Activated naive CD4-positive, alpha-beta T cell treated with anti-CD3 and anti-CD28 coated beads for 36 hours (primary cell): Measurements from ENCODE around the gene FADS1. TPM values are rescaled to one million over a fixed set of nuclear protein-coding genes. Genes with fewer than 3 reads are reported as not detected.

Source experiments
- CTCF ChIA-PET: fragments of 350-600 bp; sonication (Branson Sonifier 250); formaldehyde crosslinking; loops from one replicate; lab custom pipeline; 2021; ENCODE audit warnings: antibody characterized with exemption; lab: Charles Lee
- DNase-seq: peaks from one replicate; pipeline ENCODE4 v3.0.0-alpha.2; 2020
- H3K27ac Mint-ChIP-seq: one replicate; pipeline ENCODE4 v1.8.0; 2021; ENCODE audit warnings: mild to moderate bottlenecking, mixed read lengths
- H3K27me3 Mint-ChIP-seq: one replicate; pipeline ENCODE4 v1.8.0; 2021; ENCODE audit warnings: low read depth, mixed read lengths
- H3K36me3 Mint-ChIP-seq: one replicate; pipeline ENCODE4 v1.8.0; 2021; ENCODE audit warnings: low read depth, mixed read lengths
- H3K4me1 Mint-ChIP-seq: one replicate; pipeline ENCODE4 v1.8.0; 2021; ENCODE audit warnings: low read depth, mixed read lengths
- H3K4me3 Mint-ChIP-seq: one replicate; pipeline ENCODE4 v1.8.0; 2021; ENCODE audit warnings: mild to moderate bottlenecking, moderate library complexity, mixed read lengths
- H3K9me3 Mint-ChIP-seq: one replicate; pipeline ENCODE4 v1.8.0; 2021; ENCODE audit warnings: mixed read lengths
- intact Hi-C: fragments of 100-400 bp; cut with micrococcal nuclease; formaldehyde crosslinking; loops from one replicate; pipeline ENCODE4 v1.15.1; 2023
- total RNA-seq, 2 experiments: library from RNA; stranded (reverse); gene quantifications; one replicate each; pipeline ENCODE4 v1.2.3, GENCODE V29; 2021

FADS1 gene
- total RNA-seq, 2 experiments from 2014 or later = 12.1 to 12.8 TPM

DNA sequence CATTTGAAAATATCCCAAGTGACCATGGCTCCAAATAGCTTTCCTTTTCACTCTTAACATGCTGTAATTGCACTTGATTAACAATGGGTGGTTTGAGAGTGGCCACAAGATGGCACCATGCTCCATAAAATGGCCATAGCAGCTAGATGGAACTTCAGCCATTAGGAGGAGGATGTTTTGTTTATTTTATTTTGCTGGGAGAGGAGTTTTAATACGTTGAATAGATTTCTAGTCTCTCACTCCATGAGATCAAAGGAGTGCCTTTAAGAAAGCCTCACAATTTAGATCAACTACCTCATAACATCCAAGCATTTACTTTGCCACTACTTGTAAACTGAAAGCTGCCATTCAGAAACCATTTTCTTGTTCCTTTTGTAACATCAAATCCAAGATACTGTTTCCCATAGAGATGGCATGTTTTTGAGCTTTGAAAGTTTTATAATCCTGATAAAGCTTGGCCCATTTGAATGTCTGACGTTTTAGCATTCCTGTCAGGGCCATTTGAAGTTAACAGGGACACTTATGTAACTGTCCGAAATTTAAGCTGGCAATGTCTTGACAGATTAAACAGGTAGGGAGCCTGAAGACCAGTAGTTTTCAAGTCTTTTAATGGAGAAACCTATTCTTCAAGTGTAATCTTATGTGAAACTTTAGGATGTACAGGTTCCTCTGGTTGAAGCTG lies 19.4 kb downstream of the FADS1 start:
- DNase-seq = peak; percentile 86
- Mint-ChIP-seq H3K9me3 (no peaks in the 10 kb centered on the region), H3K4me3 (no peak overlapping the region), H3K27ac (no peak overlapping the region), H3K27me3 (no peaks in the 10 kb centered on the region), H3K4me1 (peaks cover 32% of the 10 kb centered on the region), H3K36me3 (peaks cover 58% of the 10 kb centered on the region)
- intact Hi-C loops = loop anchor here (1.0 to 5.0 kb wide), 5 partner anchors 19 to 310 kb away; partner anchors contain the start of gene FADS3
- CTCF ChIA-PET = interaction anchor here (0.8 to 4.2 kb wide), 18 partner anchors 9 to 284 kb away, joined by 3 to 38 read pairs (median 4); no protein-coding TSS in a partner anchor

DNA sequence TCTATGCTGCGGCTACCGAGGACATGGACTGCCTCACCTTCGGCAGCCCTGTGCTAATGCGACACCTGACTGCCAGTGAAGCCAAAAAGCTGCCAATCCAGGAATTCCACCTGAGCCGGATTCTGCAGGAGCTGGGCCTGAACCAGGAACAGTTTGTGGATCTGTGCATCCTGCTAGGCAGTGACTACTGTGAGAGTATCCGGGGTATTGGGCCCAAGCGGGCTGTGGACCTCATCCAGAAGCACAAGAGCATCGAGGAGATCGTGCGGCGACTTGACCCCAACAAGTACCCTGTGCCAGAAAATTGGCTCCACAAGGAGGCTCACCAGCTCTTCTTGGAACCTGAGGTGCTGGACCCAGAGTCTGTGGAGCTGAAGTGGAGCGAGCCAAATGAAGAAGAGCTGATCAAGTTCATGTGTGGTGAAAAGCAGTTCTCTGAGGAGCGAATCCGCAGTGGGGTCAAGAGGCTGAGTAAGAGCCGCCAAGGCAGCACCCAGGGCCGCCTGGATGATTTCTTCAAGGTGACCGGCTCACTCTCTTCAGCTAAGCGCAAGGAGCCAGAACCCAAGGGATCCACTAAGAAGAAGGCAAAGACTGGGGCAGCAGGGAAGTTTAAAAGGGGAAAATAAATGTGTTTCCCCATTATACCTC lies 20.8 kb downstream of the FADS1 start:
- Mint-ChIP-seq H3K9me3 (no peaks in the 10 kb centered on the region), H3K4me3 (no peak overlapping the region), H3K27ac (no peak overlapping the region), H3K27me3 (no peaks in the 10 kb centered on the region), H3K4me1 (peaks cover 37% of the 10 kb centered on the region), H3K36me3 (peaks cover 51% of the 10 kb centered on the region)
- DNase-seq = no peak
- intact Hi-C loops = loop anchor here (2.0 to 5.0 kb wide), 2 partner anchors 151 to 311 kb away; no protein-coding TSS in a partner anchor
- CTCF ChIA-PET = interaction anchor here (1.0 to 4.2 kb wide), 8 partner anchors 11 to 286 kb away, joined by 3 to 38 read pairs (median 14); no protein-coding TSS in a partner anchor

DNA sequence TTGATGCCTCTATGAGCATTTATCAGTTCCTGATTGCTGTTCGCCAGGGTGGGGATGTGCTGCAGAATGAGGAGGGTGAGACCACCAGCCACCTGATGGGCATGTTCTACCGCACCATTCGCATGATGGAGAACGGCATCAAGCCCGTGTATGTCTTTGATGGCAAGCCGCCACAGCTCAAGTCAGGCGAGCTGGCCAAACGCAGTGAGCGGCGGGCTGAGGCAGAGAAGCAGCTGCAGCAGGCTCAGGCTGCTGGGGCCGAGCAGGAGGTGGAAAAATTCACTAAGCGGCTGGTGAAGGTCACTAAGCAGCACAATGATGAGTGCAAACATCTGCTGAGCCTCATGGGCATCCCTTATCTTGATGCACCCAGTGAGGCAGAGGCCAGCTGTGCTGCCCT lies 21.3 kb downstream of the FADS1 start:
- Mint-ChIP-seq H3K4me3 (peak overlapping the region; percentile 41), H3K36me3 (peaks cover 51% of the 10 kb centered on the region), H3K4me1 (peaks cover 38% of the 10 kb centered on the region), H3K9me3 (no peaks in the 10 kb centered on the region), H3K27me3 (no peaks in the 10 kb centered on the region), H3K27ac (no peak overlapping the region)
- intact Hi-C loops = loop anchor here (5.0 kb wide), 1 partner anchor 312 kb away; no protein-coding TSS in a partner anchor
- no peak for DNase-seq
- CTCF ChIA-PET = interaction anchor here (0.8 to 4.2 kb wide), 3 partner anchors 11 to 48 kb away, joined by 3 to 38 read pairs (median 21); no protein-coding TSS in a partner anchor

DNA sequence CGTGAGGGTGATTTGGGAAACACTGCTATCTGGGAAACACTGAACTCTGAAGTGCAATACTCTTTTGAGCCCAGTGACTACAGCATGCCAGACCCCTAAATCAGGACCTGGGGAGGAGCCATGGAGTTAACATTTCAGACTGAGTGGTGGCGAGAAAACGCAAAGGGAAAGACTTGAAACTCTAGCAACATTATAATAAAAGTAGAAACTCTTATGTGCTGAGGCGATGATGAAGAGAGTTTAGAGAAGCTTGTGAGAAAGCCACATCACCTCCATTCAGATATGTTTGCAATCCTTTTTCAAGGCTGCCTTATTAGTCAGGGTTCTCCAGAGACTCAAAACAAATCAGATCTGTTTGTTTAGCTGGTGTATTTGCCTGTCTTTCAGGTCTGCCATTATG lies 22.2 kb downstream of the FADS1 start:
- peaks cover 53% of the 10 kb centered on the region for H3K36me3 Mint-ChIP-seq
- intact Hi-C loops = loop anchor here (5.0 kb wide), 3 partner anchors 288 to 367 kb away; partner anchors contain the start of genes CPSF7 and INCENP
- CTCF ChIA-PET = no interaction called here
- no peaks in the 10 kb centered on the region for H3K9me3 Mint-ChIP-seq
- H3K4me1 Mint-ChIP-seq = peaks cover 44% of the 10 kb centered on the region
- no peak overlapping the region for H3K27ac Mint-ChIP-seq
- no peak overlapping the region for H3K4me3 Mint-ChIP-seq
- H3K27me3 Mint-ChIP-seq = no peaks in the 10 kb centered on the region
- DNase-seq = no peak

DNA sequence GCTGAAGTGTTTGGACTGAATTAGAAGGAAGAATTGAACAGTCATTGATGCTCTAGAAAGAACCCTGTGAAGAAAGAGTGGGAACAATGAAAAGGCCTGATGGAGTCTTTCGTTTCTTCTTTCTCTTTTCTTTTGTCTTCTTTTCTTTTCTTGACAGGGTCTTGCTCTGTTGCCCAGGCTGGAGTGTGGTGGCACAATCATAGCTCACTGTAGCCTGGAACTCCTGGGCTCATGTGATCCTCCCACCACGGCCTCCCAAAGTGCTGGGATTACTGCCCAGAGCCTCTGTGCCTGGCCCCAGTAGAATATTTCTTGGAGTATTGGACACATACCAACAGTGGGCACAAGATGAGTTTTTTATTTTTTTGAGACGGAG lies 23.0 kb downstream of the FADS1 start:
- Mint-ChIP-seq H3K27me3 (no peaks in the 10 kb centered on the region), H3K36me3 (peaks cover 53% of the 10 kb centered on the region), H3K4me1 (peaks cover 44% of the 10 kb centered on the region), H3K27ac (peak overlapping the region; percentile 100), H3K4me3 (peak overlapping the region; percentile 97), H3K9me3 (no peaks in the 10 kb centered on the region)
- CTCF ChIA-PET = interaction anchor here (0.9 to 2.5 kb wide), 5 partner anchors 13 to 288 kb away, joined by 3 to 8 read pairs (median 3); no protein-coding TSS in a partner anchor
- intact Hi-C loops = loop anchor here (2.0 to 5.0 kb wide), 6 partner anchors 41 to 367 kb away; partner anchors contain the start of genes CPSF7, FTH1 and INCENP
- no peak for DNase-seq

DNA sequence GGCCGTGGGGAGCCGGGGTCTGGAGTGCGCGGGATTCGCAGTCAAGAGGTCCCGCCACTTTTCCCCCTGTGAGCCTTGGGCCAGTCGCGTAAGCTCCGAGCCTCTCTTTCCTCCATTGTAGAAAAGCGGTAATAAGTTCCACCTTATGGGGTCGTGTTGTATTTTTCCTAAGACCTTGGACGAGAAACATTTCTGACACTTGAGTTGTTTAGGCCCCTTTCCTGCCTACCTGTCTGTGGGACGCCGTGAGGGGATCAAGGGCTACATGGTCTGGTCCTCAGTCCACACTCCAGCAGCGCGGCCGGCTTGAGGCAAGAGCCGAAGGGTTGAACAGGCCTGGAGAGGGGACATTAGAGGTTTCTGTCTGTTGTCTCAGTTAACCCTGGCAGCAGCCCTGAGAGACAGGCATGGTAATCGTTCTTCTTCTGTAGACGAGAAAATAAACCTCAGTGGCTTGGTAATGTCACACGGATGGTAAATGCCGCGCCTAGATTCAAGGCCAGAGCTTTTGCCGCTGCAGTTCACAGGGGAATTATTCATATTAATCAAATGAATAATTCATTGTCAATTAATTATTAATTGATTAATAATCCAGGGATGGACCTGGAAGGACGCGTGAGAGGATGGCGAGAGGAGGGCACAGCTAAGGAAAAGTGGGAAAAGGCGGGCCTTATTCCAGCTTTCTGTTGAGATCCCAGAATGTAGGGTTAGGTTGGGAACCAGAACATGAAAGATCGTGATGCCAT lies 23.5 kb downstream of the FADS1 start:
- H3K27me3 Mint-ChIP-seq = no peaks in the 10 kb centered on the region
- no peak for DNase-seq
- intact Hi-C loops = loop anchor here (2.0 to 5.0 kb wide), 6 partner anchors 42 to 366 kb away; partner anchors contain the start of genes CPSF7, FTH1 and INCENP
- H3K36me3 Mint-ChIP-seq = peaks cover 55% of the 10 kb centered on the region
- peak overlapping the region; percentile 97 for H3K4me3 Mint-ChIP-seq
- H3K4me1 Mint-ChIP-seq = peaks cover 42% of the 10 kb centered on the region
- H3K27ac Mint-ChIP-seq = peak overlapping the region; percentile 100
- CTCF ChIA-PET = interaction anchor here (0.8 to 2.5 kb wide), 6 partner anchors 13 to 289 kb away, joined by 3 to 8 read pairs (median 3); no protein-coding TSS in a partner anchor
- no peaks in the 10 kb centered on the region for H3K9me3 Mint-ChIP-seq

DNA sequence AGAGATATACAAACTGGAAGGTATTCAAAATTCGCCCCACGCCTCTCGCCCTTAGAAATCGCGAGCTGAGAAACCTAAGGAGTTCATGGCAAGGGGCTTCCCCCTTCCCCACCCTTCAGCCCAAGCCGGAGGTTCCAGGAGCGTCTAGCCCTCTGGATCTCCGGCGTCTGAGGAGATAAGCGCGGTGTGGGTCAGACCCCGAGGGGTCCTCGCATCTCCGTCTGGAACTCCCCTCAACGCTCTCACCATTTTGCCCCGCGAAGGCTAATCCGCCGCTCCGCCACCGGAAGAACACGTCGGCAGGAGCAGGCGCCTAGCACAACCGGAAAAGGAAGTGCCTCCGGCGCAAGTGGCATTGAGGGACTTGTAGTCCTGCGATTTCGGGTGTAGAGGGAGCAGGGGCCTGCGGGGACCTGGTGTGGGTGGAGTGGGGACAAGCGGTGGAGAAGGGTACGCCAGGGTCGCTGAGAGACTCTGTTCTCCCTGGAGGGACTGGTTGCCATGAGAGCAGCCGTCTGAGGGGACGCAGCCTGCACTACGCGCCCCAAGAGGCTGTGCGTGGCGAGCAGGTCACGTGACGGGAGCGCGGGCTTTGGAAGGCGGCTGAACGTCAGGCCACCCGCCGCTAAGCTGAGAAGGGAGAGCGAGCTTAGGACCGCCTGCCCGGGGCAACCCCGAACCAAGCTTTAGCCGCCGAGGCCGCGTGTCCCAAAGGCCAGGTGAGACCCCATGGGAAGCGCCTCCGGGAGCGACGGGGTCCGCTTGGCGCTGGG lies 24.3 kb downstream of the FADS1 start, which contains the start of the genes FEN1 and TMEM258:
Gene FEN1, plus strand, starts transcription at position 602 of the 773 bp plus-strand sequence. CDS start 2,451 bp downstream, outside the sequence.
Gene TMEM258, minus strand, starts transcription at position 290 of the 773 bp plus-strand sequence. Its CDS starts 41 bp downstream, at position 249.
- peak within 1 kb of the TSS; percentile 97 for H3K4me3 Mint-ChIP-seq

DNA sequence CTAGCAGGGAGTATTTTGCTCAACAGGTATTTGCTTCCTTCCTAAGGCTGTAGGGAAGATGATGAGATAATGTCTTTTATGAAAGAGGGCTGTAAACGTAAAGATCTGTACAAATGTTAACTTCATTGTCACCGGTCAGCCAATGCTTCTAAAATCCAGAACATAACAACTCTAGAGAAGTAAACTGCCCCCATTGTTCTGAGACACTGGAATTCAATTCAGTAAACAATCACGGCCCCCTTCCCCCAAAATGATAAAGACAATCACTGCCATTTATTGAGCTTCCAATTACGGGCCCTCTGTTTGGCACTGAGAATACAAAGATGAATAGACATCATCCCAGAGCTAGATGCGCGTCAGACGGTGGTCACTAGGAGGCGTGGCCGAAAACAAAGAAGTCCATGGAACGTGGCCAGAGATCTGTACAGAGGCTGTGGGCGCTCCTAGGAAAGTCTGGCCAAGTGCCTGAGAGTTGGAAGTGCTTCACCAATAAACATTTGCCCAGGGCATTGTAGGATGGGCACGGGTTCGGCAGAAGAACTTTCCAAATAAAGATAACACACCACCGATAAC lies 25.0 kb downstream of the FADS1 start:
- Mint-ChIP-seq H3K4me1 (peaks cover 37% of the 10 kb centered on the region), H3K27me3 (no peaks in the 10 kb centered on the region), H3K36me3 (peaks cover 47% of the 10 kb centered on the region), H3K27ac (peak overlapping the region; percentile 100), H3K9me3 (no peaks in the 10 kb centered on the region), H3K4me3 (peak overlapping the region; percentile 97)
- CTCF ChIA-PET = interaction anchor here (1.5 to 2.5 kb wide), 2 partner anchors 16 to 106 kb away, joined by 4 to 8 read pairs; no protein-coding TSS in a partner anchor
- peak; percentile 73 for DNase-seq
- intact Hi-C loops = loop anchor here (1.0 to 5.0 kb wide), 8 partner anchors 24 to 365 kb away; partner anchors contain the start of genes CPSF7, FADS3, FTH1 and INCENP

More for the DNA sequence above, 24.3 kb downstream of the FADS1 start, which contains the start of the genes FEN1 and TMEM258:
- Mint-ChIP-seq H3K27me3 (no peaks in the 10 kb centered on the region), H3K4me1 (peaks cover 42% of the 10 kb centered on the region), H3K9me3 (no peaks in the 10 kb centered on the region), H3K36me3 (peaks cover 52% of the 10 kb centered on the region), H3K27ac (peak within 1 kb of the TSS; percentile 100)
- intact Hi-C loops = loop anchor here (1.0 to 5.0 kb wide), 8 partner anchors 24 to 365 kb away; partner anchors contain the start of genes CPSF7, FADS3, FTH1 and INCENP
- DNase-seq = peak; percentile 91
- CTCF ChIA-PET = interaction anchor here (0.8 to 2.5 kb wide), 4 partner anchors 12 to 289 kb away, joined by 3 to 8 read pairs (median 4); no protein-coding TSS in a partner anchor

DNA sequence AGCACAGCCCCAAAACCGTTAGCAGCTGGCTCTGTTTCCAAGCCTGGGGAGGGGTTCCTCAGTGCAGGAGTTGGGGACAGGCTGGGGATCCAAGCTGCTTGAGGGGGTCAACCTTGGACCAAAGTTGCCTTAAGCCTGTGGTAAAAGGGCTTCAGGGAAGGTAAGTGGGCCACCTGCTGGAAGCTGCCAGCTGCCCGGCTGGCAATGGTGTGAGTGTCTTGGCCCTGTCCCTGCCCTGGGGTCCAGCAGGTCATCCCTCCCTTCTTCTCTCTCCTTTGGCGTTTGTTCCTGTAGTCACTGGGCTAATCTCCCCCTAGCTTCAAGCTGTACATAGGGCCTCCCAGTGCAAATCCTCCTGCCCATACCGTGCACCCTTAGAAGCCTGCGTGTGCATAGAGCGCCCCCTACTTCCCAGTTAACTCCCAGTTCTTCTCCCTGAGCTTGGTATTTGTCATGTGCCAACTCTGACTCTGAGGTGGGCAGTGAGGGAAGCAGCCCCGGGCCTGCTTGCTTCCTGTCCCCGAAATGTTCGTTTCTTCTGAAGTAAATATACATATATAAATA lies 28.8 kb downstream of the FADS1 start:
- Mint-ChIP-seq H3K9me3 (no peaks in the 10 kb centered on the region), H3K4me3 (no peak overlapping the region), H3K4me1 (peaks cover 12% of the 10 kb centered on the region), H3K27me3 (no peaks in the 10 kb centered on the region), H3K36me3 (peaks cover 25% of the 10 kb centered on the region), H3K27ac (no peak overlapping the region)
- DNase-seq = peak; percentile 19
- CTCF ChIA-PET = interaction anchor here (0.6 to 2.7 kb wide), 8 partner anchors 10 to 320 kb away, joined by 3 to 11 read pairs (median 3); no protein-coding TSS in a partner anchor
- intact Hi-C loops = no loop called here

DNA sequence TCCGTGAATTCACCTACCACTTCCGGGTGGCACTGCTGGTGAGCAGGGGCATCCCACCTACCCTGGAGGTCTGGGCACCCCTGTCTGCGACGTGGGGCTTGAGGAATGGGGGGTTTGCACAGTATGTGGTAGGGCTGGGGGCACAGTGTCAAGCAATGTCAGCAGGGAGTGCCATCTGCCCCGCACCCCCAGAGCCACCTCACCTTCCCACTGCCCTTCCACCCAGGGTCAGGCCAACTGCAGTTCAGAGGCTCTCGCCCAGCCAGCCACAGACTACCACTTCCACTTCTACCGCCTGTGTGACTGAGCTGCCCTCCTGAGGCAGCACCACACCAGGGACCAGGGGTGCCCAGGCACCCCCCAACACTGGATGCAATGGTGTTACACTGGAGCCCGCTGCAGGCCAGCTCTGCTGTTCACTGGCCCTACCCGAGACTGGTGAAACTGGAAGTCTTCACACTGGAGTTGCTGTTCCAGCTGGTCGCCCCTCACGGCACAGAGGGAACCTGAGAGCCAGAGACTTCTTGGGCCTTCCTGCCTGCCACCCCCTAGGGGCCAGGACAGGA lies 30.9 kb downstream of the FADS1 start:
- intact Hi-C loops = no loop called here
- no peak for DNase-seq
- H3K4me3 Mint-ChIP-seq = no peak overlapping the region
- H3K9me3 Mint-ChIP-seq = no peaks in the 10 kb centered on the region
- H3K27ac Mint-ChIP-seq = no peak overlapping the region
- H3K27me3 Mint-ChIP-seq = no peaks in the 10 kb centered on the region
- H3K4me1 Mint-ChIP-seq = peaks cover 6% of the 10 kb centered on the region
- CTCF ChIA-PET = interaction anchor here (1.0 kb wide), 1 partner anchor 11 kb away, joined by 4 read pairs; no protein-coding TSS in a partner anchor
- peaks cover 25% of the 10 kb centered on the region for H3K36me3 Mint-ChIP-seq
